NCI-H2081 treated with DMSO at 0.1 percent for 48 hours (cell line): ENCODE measurements around the gene ALPK3.

Experiments used
- DNase-seq: peaks from one replicate; lab custom pipeline; 2025; lab: John Stamatoyannopoulos, UW

The ALPK3 gene

GRCh38 chr15:84846269-84846668, 29.1 kb downstream of the ALPK3 start:
- DNase-seq = no peak

GRCh38 chr15:84847382-84847781, 30.2 kb downstream of the ALPK3 start:
- DNase-seq = no peak

GRCh38 chr15:84852212-84852611, 35.1 kb downstream of the ALPK3 start:
- DNase-seq = no peak

GRCh38 chr15:84855136-84855535, 38.0 kb downstream of the ALPK3 start:
- DNase-seq = no peak

- DNase-seq = no peak
These were observed 38.6 kb downstream of the ALPK3 start for GRCh38 chr15:84855765-84856164.

DNA sequence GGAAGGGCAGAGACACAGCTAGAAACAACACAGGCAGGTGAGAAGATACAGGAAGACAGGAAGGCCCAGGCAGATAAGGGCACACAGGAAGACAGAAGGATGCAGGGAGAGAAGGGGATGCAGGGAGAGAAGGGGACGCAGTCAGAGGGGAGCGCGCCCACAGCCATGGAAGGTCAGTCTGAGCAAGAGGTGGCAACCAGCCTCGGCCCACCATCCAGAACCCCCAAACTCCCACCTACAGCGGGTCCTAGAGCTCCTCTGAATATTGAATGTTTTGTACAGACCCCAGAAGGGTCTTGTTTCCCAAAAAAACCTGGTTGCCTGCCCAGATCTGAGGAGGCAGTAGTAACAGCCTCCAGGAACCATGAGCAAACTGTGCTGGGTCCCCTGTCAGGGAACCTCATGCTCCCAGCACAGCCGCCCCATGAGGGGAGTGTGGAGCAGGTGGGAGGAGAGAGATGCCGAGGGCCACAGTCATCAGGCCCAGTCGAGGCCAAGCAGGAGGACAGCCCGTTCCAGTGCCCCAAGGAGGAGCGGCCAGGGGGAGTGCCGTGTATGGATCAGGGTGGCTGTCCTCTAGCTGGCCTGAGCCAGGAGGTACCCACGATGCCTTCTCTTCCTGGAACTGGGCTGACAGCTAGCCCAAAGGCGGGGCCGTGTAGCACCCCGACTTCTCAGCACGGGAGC, 39.7 kb downstream of the ALPK3 start:
- DNase-seq = no peak

DNA sequence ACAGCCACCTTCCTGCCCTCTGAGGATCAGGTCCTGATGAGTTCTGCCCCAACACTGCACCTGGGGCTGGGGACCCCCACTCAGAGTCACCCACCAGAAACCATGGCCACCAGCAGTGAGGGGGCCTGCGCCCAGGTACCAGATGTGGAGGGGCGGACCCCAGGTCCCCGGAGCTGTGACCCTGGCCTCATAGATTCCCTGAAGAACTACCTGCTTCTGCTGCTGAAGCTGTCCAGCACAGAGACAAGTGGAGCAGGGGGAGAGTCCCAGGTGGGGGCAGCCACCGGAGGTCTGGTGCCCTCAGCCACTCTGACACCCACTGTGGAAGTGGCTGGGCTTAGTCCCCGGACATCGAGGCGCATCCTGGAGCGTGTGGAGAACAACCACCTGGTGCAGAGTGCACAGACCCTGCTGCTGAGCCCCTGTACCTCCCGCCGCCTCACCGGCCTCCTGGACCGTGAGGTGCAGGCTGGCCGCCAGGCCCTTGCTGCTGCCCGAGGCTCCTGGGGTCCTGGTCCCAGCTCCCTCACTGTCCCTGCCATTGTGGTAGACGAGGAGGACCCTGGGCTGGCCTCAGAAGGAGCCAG, 40.4 kb downstream of the ALPK3 start:
- DNase-seq = no peak

DNA sequence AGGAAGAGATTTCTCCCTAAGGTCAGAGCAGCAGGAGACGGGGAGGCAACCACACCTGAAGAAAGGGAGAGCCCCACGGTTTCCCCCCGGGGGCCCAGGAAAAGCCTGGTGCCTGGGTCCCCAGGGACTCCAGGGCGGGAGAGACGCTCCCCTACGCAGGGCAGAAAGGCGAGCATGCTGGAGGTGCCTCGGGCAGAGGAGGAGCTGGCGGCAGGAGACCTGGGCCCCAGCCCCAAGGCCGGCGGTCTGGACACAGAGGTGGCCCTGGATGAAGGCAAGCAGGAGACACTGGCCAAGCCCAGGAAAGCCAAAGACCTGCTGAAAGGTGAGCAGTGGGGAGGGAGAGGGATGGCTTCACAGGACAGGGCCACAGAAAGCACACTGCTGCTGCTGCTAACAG, 41.1 kb downstream of the ALPK3 start:
- DNase-seq = no peak

GRCh38 chr15:84859144-84859543, 42.0 kb downstream of the ALPK3 start:
- no peak for DNase-seq

- no peak for DNase-seq
These were observed 42.5 kb downstream of the ALPK3 start for GRCh38 chr15:84859651-84860050.

DNA sequence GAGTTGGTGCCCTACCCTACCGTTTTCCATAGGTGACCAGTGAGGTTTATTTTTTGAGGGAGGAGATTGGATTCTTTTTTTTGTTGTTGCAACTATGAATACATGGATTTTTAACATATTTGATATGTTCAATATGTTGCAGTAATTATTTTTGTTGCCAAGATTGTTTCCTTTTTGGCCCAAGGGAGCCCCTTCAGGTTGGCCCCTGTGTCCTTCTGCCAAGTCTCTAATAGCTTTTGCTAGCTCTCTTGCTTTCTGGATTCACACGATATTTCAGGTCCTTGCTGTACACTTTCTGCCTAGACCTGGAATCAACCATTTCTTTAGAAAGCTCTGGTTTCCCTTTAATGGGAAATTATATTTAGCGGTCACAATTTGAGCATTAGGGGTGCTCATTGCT, 44.6 kb downstream of the ALPK3 start:
- no peak for DNase-seq

GRCh38 chr15:84862214-84862975, 45.2 kb downstream of the ALPK3 start:
- no peak for DNase-seq

GRCh38 chr15:84863565-84864443, 46.6 kb downstream of the ALPK3 start:
- no peak for DNase-seq

- no peak for DNase-seq
These were observed 47.3 kb downstream of the ALPK3 start for GRCh38 chr15:84864444-84864795.

DNA sequence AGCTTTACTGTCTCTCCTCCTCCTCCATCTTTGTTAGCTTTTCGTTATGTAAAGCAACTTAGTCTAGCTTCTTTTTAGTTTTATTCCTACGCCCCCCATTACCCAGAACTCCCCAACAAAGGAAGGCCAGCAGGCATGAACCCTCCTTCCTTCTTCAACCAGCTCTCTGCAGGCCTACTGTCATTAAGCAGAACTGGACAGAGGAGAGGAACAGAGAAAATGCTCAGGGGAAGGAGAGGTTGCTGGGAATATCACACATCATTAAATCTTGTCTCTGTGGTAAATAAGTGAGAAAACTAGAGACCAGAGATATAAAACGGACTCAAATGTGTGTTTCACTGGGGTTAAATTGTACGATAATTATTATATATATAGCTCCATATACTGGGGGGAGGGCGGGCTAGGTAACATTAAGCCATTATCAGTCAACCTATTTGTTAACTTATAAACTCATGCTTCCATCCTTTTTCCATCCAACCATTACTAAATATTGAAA, 48.0 kb downstream of the ALPK3 start:
- DNase-seq = no peak

DNA sequence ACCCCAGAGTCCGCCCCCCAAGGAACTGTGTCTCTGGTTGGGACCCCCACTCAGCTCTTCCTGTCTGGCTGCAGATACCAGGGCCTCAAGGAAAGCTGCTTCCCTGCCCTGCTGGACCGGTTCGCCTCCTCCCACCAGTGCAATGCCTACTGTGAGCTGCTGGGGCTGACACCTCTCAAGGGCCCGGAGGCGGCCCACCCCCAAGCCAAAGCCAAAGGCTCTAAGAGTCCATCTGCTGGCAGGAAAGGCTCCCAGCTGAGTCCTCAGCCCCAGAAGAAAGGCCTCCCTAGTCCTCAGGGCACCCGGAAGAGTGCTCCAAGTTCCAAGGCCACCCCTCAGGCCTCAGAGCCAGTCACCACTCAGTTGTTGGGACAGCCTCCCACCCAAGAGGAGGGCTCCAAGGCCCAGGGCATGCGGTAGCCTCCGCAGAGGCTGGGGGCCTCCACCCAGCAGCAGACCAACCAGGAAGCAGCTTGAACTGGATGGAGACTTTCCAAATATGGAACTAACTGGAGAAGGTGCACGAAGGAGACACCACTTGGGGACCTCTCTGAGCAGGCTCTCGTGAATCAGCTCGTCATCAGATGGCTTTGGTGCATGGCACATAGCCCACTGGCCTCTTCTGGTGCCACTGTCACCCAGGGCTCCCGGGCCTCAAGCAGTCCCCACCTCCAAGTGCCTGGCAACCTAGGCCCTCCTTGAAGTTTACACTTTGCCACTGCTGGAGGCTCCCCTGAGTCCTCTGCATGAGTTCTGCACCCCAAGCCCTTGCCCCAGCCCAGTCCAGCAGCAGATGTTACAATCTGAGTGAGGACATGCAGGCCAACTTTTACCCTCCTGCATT, 51.1 kb downstream of the ALPK3 start:
- DNase-seq = no peak

DNA sequence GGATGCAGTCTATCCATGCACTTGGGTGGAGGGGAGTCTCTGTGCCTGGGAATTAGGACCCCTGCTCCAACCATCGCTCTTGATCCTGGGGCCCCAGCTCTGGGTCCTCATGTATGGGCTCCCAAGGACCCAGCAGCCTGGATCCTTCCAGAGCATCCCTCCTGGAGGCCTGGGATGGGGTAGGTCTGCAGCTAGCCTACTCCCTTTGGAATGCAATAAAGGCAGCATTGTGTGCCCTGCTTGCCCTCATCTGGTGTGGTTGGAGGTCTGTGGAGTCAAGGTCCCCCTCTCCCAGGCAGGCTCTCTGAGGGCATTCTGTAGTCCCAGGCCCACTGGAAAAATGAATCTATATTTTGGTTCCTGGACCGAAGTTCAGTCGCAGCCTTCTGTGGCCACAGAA, 52.4 kb downstream of the ALPK3 start:
- DNase-seq = no peak

DNA sequence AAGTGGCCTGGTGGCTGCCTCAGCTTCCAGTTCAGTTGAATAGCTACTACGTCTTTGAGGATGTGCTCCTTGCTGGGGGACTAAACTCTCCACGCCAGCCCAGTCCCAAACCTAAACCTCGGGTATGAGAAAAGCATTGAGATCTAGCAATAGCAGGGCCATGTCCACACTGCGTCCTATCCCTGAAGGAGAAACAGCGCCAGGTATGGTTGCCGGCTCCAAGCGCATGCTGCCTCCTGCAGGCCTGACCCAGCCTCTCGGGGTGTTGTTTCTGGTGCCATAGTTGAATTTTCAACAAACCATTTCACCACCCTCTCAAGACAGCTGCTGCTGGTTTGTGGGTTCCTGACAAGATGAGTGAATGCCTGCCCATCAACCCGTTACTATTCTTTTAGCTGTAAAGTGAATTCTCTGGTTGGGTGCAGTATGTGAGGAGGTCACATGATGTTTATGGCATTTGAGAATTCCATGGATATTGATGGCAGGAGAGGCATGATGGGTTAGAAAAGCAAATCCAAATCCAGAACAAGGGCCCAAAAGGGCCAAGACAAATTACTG, 54.4 kb downstream of the ALPK3 start:
- no peak for DNase-seq

DNA sequence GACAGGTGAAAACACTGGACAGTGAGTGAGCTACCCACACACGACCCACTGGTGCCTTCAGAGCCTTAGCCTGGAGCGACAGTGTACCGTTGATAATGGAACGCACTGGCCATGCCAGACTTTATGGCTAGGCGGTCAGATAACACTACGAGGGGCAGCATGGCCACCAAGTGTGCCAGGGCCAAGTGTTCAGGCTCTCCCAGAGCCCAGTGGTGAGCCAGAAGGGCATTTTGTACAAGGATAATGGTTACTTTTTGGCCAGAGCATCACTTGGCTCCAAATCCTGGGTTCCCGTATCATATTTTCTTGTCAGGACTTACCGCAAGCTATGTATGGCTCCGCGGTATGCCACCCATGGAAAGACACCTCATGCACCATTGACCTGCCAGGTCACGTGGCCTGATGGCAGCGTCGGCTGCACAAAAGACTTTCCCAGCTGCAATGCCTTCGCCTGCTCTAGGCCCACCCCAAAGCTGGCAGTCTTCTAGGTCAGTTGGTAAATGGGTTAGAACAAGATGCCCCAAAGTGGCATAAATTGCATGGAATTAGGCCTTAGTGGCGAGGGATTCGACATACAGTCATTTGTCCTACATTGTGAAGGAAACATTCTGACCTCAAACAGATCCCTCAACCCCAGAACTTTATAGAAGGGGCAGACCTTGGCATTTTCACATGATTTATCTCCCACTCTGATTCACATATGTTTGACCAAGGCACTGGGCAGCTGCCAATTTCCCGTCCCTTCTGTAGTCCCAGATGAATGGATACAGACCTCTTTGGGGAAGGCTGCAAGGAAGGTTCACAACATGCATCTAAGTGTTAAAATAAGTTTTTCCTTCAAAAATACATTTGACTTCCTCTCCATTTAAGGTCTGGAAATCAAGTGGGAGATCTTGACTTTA, 55.1 kb downstream of the ALPK3 start:
- DNase-seq = no peak

GRCh38 chr15:84873997-84874396, 56.8 kb downstream of the ALPK3 start:
- no peak for DNase-seq
